Suppressor macrophage (primary cell): ENCODE data around the gene PDE4B.
"Not testable (repeated sequence)": the region's sequence is repeated elsewhere in the genome, so short reads cannot be mapped to it uniquely, and the experiment has no call there.

ENCODE experiments used
- DNase-seq, 4 experiments: peaks; one replicate each; pipeline ENCODE4 v3.0.0-alpha.2; 2020 to 2022

Gene PDE4B

GRCh38 chr1:65953170-65953569 lies 160.5 kb downstream of the PDE4B start:
- DNase-seq = no peak

- DNase-seq = no peak
Observed at GRCh38 chr1:65955071-65955470, 162.4 kb downstream of the PDE4B start.

DNA sequence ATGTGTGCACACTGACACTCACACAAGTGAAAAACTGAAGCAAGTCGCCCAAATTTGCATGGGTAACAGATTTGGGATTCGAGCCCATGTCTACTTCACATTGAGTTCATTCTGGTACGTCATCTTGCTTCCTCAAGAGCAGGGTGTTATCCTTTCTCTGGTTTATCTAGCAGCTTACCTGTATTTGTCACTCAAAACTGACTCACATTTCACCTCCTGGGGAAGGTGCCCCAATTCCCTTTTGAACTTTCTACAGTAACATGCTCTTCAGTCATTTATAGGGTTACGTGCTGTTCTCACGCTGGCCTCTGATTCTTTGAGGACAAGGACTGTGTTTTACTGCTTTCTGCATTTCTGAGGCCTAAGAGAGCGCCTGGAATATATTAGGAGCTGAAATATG lies 162.8 kb downstream of the PDE4B start:
- no peak for DNase-seq

- DNase-seq = peak; percentile 47 to 78 (median 69)
Observed at GRCh38 chr1:65958561-65959350, 166.1 kb downstream of the PDE4B start.

- DNase-seq = peak; percentile 12 to 51 (median 48)
Observed at GRCh38 chr1:65959896-65960567, 167.3 kb downstream of the PDE4B start.

DNA sequence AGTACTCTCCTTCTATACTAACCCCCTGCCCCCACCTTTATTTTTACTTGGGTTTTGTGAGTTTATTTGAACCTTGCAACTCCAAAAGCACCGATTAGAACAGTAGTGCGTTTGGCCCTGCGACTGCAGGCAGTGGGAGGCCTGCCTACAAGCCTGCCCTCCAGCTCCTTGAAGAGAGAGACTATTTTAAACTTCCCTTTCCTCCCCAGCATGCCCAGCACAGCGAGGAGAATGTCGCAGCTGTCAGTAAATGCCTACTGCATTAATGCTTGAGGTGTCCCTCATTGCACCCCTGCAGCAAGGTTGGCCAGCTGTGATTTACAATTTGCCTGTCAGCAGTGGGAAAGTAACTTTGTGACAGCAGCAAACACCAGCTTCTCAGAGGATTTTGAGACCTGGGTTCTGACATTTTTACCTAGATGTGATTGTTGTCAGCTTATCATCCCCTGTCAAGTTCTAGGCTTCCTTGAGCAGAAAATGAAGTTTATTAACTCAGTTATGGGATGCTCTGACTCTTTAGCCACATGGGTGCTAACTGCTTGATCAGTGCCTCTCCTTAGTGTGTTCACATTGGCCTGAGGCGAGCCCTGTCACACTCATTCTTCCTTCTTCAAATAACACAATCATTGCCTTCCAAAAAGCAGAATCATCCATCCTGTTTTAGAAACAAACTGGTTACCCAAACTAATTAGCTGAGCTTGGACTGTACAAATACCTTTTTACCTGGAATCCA lies 170.6 kb downstream of the PDE4B start:
- peak in 2 of 4 experiments; percentile 12 to 15 for DNase-seq

GRCh38 chr1:65964123-65964522 lies 171.4 kb downstream of the PDE4B start:
- no peak for DNase-seq

DNA sequence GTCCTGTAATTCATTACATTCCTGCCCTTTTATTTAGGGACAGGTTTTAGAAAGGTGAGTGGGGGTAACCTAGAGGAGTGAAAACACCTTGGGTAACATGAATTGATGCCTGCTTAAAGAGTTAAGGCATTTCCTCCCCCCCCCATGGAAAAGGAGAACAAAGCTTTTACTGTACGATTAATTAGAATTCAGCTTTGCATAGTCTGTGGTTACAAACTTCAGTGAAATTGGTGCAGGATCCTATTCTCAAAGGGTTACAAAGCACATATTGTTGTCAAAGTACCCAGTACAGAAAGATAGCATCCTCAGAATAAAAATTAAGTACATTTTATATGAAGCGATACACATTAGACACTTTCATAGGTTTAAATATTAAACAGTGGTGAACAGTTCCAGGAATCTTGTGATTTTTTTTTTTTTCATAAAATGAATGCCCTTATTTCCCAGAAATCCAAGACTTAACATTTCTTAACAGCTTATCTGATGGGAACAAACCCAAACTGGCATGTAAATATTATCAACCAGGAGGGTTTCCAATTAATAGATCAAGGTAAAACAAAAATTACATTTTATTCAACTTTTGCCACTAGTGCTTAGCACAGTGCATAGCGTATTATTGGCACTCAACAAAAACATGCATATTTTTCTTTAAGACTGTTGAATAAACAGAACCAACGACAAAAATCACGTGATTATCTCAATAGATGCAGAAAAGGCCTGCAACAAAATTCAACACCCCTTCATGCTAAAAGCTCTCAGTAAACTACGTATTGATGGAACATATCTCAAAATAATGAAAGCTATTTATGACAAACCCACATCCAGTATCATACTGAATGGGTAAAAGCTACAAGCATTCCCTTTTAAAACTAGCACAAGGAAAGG lies 172.7 kb downstream of the PDE4B start:
- no peak for DNase-seq

GRCh38 chr1:65967492-65967891 lies 174.8 kb downstream of the PDE4B start:
- not testable (repeated sequence) for DNase-seq

GRCh38 chr1:65971547-65971946 lies 178.9 kb downstream of the PDE4B start:
- DNase-seq = no peak

DNA sequence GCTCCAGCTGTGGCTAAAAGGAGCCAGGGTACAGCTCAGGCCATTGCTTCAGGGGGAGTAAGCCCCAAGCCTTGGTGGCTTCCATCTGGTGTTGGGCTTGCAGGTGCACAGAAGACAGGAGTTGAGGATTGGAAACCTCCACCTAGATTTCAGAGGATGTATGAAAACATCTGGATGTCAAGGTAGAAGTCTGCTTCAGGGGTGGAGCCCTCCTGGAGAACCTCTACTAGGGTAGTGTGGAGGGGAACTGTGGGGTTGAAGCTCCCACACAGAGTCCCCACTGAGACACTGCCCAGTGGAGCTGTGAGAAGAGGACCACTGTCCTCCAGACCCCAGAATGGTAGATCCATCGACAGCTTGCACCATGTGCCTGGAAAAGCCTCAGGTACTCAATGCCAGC lies 183.0 kb downstream of the PDE4B start:
- no peak for DNase-seq

GRCh38 chr1:65979136-65980044 lies 186.7 kb downstream of the PDE4B start:
- no peak for DNase-seq

GRCh38 chr1:65980237-65980636 lies 187.5 kb downstream of the PDE4B start:
- DNase-seq = no peak

GRCh38 chr1:65983500-65983899 lies 190.8 kb downstream of the PDE4B start:
- no peak for DNase-seq

DNA sequence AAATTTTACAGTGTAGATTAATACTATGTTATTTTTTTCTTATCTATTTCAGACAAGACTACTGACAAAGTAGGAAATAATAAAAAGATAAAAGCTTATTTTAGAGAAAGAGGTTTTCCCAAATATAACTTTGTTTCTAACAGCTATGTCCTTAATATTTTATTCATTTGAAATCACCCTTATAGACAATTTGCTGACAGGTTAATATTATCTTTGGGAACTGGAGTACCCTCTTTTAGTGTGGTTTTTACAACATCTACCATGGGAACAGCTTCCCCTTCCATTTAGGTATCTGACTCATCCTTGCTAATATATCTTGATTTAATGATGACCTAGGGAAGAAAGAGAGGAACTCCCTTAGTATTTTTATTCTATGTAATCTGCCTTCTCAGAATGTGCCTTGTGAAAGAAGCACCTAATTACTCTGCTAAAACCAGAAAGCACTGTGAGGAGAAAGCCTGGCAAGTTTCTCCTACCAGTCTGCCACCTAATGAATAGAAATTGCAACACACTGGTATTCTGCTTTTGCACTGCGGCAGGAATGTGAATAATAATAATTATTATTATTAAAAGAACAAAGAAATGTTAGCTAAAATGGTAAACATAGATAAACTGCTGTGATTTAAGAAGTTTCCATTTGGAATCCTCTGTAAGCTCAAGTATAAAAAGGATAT lies 192.8 kb downstream of the PDE4B start:
- DNase-seq = peak in 2 of 4 experiments; percentile 8 to 28

GRCh38 chr1:65986146-65986545 lies 193.5 kb downstream of the PDE4B start:
- DNase-seq = no peak

GRCh38 chr1:65990161-65990560 lies 197.5 kb downstream of the PDE4B start:
- DNase-seq = no peak

- DNase-seq = no peak
Observed at GRCh38 chr1:65991694-65992093, 199.0 kb downstream of the PDE4B start.

DNA sequence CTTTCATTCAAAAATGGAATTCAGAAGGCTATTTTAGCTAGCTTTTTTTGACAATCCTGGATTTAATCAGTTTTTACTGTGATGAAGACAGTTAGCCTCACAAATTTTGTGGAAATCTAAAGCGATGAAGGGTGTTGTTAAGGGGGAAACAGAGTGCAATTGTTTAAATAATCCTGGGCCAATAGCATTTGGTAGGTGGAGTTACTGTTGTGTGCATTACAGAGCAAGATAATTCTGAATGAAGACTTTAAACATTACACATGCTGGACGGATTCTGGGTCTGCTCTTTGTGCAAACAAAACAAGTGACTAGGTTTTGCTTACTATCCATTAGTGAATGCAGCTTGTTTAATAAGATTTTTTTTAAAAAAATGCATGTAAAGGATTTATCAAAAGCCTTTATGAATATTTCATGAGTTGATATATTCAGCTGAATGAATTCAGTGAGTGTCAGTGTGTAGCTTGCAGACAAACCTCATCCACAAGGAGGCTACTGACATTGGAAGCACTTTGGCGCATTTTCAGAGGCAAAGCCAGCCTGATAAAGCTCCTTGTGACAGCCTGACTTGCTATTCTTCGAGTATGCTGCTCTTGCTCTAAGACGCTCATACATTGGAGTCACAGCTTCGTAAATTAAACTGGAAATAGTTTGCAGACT lies 199.6 kb downstream of the PDE4B start:
- DNase-seq = no peak

DNA sequence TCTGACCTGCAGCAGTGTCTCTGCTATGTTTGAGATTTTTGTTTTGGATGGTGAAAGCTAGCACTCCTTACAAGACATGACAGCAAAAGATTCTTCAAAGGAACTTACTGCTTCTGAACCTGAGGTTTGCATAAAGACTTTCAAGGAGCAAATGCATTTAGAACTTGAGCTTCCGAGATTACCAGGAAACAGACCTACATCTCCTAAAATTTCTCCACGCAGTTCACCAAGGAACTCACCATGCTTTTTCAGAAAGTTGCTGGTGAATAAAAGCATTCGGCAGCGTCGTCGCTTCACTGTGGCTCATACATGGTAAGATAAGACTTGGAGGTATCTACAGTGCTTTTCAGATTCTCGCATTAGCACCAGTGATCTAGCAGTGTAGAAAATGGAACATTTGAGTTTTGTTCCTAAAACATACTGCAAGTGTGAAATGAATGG lies 200.2 kb downstream of the PDE4B start:
- no peak for DNase-seq
